ENCODE data around the gene CAMTA1.
A peak's percentile ranks its signal among the peaks of the same experiment; 100 is the strongest.

The CAMTA1 gene

GRCh38 chr1:6852136-6852890 lies 67.1 kb downstream of the CAMTA1 start:
- no peak for DNase-seq

GRCh38 chr1:6854166-6854565 lies 68.9 kb downstream of the CAMTA1 start:
- DNase-seq: no peak

- no peak for DNase-seq
Observed at GRCh38 chr1:6857831-6858230, 72.6 kb downstream of the CAMTA1 start.

DNA sequence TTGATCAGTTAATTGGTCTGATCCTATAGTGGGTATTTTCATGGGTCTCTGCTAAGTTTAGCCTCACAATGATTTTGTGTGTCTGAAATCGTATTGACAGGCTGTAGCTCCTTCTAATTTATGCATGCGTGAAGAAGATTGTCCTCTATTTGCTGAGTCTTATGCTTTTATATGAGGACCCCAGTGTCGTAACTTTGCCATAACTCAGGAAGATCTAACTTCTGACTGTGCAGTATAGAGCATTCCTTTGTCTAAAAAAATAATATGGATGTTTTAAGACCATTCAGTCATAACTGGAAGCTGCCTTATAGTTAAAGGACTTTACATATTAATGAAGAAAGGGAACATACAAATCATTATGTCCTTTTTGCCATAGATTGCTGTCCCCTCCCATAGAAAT lies 73.3 kb downstream of the CAMTA1 start:
- no peak for DNase-seq

- no peak for DNase-seq
Observed at GRCh38 chr1:6859415-6860343, 74.4 kb downstream of the CAMTA1 start.

GRCh38 chr1:6860401-6860800 lies 75.1 kb downstream of the CAMTA1 start:
- peak in 1 of 2 experiments; percentile 18 for DNase-seq

DNA sequence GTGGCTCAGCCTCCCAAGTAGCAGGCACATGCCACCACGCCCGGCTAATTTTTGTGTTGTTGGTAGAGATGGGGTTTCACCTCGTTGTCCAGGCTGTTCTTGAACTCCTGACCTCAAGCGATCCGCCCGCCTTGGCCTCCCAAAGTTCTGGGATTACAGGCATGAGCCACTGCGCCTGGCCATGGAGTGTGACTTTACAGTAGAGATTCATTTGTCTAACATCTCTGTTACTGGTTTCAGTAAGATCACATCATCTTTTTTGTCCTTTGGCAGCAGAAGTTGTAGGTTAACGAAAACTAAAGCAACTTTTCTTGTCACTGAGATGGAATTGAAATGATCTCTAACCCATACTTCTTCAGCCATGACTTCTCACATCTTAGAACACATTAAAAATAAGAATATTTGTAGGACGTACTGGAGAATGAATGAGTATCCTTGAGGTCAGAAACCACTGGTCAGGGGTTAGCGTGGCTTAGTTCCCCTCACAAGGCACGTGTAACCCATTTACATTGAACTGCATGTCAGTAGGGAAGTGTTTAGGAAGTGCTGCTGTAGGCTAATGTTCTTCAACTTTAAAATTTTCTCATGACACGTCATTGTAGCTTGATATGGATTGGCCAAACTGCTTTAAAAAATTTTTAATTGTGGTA lies 75.9 kb downstream of the CAMTA1 start:
- DNase-seq: no peak

DNA sequence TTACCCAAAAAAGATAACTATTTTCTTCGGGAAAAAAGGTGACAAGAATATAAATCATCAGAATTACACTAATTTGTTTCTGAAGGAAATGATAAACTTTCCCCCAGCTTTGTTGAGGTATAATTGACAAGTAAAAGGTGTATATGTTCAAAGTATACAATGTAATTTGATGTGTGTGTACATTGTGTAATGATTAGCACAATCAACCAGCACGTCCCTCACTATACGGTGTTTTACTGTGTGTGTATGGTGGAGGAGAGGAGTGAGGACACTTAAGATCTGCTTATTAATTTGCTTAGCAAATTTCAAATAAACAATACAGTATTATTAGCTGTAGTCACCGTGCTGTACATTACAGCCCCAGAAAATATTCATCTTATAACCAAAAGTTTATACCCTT lies 77.7 kb downstream of the CAMTA1 start:
- no peak for DNase-seq

DNA sequence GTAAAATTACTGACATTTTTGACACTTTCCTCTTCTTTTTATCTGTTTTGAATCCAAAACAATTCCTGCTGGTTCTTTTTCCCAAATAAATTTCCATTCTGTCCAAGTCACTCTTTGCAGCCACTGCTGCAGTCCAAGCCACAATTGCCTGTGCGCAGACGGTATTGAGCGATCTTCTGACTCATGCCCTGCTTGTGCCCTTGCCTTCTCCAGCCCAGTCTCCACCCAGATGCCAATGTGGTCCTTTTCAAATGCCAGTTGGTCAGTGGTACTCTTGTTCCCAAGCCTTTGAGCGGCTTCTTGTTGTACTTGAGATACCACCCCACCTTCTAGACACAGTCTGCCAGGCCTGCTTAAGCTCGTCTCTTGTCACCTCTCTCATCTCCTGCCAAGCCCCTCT lies 78.9 kb downstream of the CAMTA1 start:
- DNase-seq: no peak

DNA sequence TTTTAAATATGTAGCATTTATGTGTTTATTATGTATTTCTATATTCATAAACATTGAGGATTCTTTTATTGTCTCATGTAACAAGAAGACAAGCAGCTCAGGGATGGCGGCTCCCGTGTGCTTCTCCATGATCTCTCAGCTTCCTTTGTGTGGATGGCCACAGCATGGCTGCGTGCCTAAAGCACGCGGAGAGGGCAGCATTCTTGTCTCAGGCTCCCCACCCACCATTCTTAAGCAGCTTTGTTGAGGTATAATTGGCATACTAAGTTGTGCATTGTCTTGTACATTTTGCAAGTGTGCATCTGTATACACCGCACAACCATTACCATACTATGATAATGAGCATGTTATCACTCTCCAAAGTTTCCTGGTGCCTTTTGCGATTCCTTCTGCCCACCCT lies 81.6 kb downstream of the CAMTA1 start:
- no peak for DNase-seq

- DNase-seq: no peak
Observed at GRCh38 chr1:6867321-6867720, 82.1 kb downstream of the CAMTA1 start.

- DNase-seq: no peak
Observed at GRCh38 chr1:6867729-6868659, 82.7 kb downstream of the CAMTA1 start.

DNA sequence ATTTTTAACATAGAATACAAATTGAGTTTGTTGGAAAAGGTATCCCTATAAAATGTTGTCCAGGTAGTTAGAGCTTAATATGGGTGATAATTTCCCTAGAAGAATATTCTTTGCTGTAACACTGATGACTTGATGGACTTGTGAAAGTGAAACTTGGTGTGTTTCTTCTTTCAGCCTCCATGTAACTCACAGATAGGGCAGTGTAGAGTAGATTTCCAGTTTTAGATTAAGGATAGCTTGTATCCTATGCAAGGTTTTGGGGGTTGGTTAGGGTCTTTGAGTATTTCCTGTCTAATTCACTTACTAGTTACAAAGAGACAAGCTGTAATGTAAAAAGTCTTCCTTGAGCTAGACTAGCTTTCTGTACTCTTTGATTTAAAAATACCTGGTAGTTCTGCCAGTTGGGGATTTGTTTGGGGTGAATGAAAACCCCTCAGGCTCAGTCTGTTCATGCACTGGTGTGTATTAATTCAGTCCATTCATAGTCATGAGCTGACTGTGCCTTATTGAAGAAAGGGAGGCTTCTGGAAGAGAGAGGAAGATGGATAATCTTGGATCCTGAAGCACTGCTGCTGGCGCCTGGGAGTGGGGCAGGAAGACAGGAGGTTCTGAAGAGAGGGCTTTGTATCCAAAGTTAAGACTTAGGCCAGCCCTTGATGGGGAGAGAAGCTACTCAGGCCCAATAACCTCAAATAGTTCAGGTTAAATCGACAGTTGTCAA lies 83.6 kb downstream of the CAMTA1 start:
- no peak for DNase-seq

DNA sequence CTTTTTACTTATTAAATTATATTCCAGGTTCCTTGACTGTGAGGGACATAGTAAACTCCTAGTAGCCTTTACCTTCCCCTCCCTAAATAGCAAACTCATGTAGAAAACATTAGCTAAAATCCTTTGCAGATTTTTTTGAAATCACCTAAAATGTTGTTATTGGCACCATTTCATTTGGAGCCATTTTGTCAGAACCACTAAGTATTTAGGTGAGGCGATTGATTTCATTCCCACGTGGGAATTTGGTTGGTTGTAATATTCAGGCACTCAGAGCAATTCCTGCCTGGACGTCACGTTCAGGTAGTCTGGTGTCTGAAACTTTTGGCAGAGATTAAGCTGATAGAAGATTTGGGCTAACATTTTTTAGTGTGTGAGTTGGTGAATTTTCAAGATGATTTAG lies 84.3 kb downstream of the CAMTA1 start:
- DNase-seq: no peak

- no peak for DNase-seq
Observed at GRCh38 chr1:6870086-6870485, 84.8 kb downstream of the CAMTA1 start.

DNA sequence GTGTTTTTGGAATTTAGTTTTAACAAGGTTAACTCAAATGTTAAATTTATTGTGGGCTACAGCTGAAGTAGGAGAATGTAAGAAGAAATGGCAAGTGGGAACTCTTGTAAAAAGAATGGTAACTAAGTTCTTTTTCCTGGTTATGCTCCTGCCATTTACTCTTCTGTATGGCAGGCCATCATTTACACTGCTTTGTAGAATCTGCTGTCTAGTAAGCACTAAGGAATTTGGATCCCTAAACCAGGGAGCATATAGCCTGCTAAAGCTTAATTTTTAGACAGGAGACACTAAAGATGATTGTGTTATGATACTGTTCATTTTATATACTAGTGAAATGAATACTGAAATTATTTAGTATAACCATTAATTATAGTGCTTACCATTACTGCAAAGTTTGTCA lies 85.3 kb downstream of the CAMTA1 start:
- DNase-seq: no peak

- DNase-seq: no peak
Observed at GRCh38 chr1:6871300-6871972, 86.2 kb downstream of the CAMTA1 start.

DNA sequence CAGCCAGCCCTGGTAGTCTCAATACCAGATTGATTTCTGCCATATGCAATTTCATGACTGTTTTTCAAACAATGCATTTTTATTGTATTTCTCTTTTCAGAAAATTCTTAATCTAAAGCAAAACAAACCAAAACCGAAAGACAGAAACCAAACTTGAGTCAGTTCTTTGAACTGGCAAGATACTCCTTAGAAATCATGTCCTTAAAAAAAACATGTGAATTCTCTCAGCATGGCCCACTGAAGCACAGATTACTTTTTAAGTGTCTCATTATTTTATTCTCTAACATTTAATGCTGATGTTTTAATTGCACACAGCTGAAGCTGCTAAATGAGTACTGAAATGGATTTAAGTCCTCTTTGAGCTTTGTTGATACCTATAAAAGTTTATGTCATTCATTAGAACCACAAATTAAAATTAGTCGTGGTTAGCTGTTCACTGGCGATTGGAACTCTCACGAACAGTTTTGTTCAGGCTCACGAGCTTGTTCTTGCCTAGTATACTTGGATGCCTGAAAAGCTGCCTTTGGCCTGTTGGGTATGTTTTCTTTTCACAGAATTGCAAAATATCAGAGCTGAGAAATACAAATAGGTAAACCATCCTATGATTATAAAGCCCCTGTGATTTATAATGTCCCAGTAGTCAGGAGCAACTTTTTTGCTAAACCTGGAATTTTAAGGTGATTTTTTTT lies 87.5 kb downstream of the CAMTA1 start:
- DNase-seq: no peak

- no peak for DNase-seq
Observed at GRCh38 chr1:6873298-6874015, 88.2 kb downstream of the CAMTA1 start.

DNA sequence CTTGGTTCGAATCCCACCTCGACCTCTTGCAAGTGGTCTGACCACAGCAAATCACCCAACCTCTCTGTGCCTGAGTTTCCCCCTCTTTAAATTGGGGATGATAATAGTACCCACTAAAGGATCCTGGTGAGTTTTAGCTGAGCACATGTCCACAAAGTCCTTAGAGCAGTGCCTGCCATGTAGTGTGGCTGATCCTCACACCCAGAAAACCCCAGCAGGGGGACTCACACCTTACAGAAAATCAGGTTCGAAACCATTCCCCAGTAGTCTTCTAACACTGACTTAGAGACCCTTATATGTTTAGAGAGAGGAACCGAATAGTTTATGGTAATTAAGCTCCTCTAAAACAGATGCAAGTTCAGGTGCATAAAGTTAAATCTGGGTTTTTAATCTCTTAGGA lies 89.0 kb downstream of the CAMTA1 start:
- DNase-seq: no peak
